HG02759 (cell line): Measurements from ENCODE around the gene GPC2.
"Not testable (repeated sequence)": the region's sequence is repeated elsewhere in the genome, so short reads cannot be mapped to it uniquely, and the experiment has no call there.

ENCODE experiments used
- ATAC-seq: cut with Tn5 transposase; IDR thresholded peaks from one replicate; pipeline ENCODE4 v1.9.1; 2021; ENCODE audit warnings: mild to moderate bottlenecking, moderate library complexity; ENCODE audit not compliant: unreplicated experiment

GPC2 gene, protein sequence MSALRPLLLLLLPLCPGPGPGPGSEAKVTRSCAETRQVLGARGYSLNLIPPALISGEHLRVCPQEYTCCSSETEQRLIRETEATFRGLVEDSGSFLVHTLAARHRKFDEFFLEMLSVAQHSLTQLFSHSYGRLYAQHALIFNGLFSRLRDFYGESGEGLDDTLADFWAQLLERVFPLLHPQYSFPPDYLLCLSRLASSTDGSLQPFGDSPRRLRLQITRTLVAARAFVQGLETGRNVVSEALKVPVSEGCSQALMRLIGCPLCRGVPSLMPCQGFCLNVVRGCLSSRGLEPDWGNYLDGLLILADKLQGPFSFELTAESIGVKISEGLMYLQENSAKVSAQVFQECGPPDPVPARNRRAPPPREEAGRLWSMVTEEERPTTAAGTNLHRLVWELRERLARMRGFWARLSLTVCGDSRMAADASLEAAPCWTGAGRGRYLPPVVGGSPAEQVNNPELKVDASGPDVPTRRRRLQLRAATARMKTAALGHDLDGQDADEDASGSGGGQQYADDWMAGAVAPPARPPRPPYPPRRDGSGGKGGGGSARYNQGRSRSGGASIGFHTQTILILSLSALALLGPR

DNA sequence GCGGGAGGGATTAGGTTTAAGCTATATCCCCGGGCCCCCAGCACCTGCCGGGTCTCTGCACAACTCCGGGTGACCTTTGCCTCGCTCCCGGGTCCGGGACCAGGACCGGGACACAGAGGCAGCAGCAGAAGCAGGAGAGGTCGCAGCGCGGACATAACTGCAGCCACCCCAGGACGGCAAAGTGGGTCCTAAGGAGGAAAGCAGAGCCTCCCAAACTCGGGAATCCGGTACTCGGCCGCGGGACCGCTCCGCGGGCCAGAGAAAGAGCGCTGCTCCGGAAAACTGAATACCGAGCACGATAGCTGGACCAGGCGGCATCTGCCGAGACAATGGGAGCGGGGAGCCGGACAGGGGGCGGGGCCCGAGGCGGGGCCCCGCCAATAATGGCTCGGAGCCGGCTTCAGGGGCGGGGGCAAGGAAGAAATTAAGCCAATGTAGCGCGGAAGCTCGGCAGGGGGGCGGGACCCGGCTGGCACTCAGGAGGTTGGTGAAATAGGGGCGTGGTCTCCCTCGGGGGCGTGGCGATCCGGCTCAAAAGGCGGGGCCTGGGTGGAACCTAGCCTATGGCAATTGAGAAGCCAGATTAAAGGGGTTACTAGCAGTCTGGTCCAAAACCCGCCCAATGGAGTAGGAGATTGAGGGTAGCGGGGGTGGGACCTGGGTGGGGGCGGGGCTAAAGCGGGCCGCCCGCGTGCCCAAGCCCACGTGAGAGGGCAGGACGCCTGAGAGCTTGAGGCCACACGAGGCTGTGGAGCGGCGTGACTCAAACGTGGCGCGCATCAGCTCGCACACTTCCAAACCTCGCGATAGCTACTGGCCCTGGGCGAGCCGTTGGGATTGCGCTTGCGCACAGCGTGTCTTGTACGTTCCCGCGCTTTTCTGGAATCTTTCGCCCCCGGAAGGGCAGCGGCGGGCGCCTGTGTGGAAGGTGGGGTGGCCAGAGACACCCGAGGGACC, at the start of gene GPC2, which contains the start of gene STAG3:
Gene GPC2, minus strand, starts transcription at position 337 of the 957 bp plus-strand sequence. Its CDS starts 182 bp downstream, at position 155.
Gene STAG3, plus strand, starts transcription at position 874 of the 957 bp plus-strand sequence. CDS start 2,639 bp downstream, outside the sequence.
- peak; percentile 95 for ATAC-seq

DNA sequence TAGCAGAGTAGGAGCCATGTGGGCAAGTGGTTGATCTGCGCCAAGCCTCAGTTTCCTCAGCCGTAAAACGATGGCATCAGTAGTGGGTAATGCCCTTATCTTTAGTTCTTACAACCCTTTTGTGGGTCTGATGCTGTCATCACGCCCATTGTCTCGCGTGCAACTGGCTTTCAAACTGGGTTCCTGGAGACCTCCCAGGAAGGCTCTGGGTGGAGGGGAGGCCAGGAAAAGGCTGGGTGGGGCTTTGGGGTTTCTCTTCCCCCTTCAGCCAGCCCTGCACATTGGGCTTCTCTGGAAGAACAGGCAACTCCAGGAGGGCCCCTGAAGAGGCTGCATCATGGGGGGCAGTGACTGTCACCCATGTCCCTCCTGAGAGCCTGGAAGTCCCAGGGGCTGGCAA, 47.7 kb upstream of the GPC2 start:
- ATAC-seq = not testable (repeated sequence)

DNA sequence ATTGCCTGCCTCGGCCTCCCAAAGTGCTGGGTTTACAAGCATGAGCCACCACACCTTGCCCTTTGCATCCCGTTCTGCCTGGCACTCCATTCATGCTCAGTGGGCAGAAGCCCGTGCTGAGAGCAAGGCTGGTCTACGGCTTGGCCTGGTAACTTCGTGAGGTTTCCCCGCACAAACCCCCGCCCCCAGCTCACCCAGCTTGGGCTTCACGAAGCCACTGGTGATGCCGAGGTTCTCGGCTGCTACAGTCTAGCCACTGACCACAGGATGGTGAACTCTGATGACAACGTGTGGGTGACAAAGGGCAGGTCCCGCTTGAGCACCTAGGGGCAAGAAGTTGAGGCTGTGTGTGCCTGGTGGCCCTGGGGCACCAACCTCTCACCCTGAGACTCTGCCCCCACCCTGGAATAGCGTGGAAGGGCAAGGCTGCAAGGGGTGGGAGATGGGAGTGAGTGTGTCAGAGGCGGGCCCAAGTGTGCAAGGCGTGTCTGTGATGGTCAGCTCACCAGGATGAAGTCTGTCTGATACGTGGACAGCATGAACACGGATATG, 46.3 kb upstream of the GPC2 start:
- ATAC-seq = not testable (repeated sequence)

DNA sequence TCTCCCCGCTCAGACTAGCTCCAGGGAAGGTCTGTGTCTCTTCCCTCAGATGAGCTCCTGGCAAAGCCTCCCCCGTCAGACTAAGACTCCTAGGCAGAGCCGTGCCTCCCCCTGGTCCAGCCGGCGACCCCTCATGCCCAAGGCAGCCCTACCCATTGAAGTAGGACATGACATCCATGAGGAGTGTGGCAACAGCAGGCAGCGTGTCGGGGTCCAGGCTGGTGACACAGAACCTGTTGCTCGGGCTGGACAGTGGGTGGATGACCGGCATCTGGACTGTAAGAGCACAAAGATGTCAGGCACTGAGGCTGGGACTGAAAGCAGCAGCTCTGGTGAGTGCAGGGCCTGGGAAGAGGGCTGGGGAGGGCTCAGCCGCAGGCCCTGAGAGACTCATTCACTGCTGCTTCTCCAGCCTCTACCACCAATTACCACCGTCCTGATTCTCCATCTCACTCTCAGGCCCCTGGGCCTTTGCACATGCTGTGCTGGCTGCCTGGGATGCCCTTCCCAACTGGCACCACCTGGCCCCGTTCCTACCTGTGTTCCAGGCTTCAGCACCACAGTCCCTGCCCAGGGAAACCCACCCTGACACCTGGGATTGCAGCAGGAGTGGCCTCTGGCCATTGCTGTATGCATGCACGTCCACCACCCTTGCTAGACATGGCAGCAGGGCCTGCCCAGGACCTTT, 45.4 kb upstream of the GPC2 start:
- ATAC-seq = no peak

DNA sequence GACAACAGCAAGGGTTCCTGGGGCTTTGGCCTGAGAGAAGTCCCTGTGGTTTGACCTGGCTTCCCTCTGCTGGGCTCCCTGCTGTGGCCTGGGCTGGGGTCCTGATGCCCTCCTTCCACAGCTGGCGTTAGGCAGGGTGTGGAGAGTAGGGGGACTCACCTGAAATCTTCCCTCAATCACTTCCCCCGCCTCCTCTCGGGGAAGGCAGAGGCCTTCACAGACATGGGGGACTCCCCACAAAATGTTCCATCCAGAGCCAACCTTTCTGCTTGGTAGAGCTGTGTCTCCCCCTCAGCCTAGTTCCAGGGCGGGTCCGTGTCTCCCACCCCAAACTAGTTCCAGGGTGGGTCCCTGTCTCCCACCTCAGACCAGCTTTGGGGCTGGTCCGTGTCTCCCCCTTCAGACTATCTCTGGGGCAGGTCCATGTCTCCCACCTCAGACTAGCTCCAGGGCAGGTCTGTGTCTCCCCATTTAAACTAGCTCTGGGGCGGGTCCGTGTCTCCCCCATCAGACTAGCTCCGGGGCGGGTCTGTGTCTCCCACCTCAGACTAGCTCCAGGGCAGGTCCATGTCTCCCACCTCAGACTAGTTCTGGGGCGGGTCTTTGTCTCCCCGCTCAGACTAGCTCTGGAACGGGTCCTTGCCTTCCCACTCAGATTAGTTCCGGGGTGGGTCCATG, 44.7 kb upstream of the GPC2 start:
- no peak for ATAC-seq

DNA sequence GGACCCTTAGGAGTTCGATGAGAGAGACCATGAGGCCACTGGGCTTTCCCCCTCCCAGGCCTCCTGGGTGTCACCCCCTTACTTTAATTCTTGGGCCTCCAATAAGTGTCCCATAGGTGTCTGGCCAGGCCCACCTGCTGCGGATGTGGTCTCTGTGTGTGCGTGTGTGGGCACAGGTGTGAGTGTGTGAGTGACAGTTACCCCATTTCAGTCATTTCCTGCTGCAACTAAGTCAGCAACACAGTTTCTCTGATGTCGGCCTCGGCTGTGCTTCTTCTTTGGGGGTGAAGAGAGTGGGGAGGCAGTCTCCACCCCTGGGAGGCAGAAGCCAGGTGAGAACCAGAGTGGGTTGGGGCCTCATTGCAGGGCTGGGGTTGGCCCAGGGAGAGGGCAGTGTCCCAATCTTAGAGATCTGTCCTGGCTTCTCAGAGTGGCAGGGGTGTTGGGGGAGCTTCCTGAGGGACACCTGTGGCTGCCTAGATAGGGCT, 44.1 kb upstream of the GPC2 start:
- ATAC-seq = peak; percentile 58

DNA sequence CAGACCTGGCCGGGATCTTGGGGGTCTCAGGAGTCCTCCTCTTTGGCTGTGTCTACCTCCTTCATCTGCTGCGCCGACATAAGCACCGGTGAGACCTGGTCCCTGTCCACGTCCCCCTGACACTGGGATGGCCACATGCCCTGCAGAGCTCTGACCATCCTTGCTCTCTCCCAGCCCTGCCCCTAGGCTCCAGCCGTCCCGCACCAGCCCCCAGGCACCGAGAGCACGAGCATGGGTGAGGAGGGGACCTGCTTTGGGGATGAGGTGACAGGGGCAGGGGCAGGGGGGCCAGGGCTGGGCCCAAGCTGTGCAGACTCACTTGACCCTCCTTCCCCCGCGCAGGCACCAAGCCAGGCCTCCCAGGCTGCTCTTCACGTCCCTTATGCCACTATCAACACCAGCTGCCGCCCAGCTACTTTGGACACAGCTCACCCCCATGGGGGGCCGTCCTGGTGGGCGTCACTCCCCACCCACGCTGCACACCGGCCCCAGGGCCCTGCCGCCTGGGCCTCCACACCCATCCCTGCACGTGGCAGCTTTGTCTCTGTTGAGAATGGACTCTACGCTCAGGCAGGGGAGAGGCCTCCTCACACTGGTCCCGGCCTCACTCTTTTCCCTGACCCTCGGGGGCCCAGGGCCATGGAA, 43.5 kb upstream of the GPC2 start:
- ATAC-seq = peak; percentile 10

DNA sequence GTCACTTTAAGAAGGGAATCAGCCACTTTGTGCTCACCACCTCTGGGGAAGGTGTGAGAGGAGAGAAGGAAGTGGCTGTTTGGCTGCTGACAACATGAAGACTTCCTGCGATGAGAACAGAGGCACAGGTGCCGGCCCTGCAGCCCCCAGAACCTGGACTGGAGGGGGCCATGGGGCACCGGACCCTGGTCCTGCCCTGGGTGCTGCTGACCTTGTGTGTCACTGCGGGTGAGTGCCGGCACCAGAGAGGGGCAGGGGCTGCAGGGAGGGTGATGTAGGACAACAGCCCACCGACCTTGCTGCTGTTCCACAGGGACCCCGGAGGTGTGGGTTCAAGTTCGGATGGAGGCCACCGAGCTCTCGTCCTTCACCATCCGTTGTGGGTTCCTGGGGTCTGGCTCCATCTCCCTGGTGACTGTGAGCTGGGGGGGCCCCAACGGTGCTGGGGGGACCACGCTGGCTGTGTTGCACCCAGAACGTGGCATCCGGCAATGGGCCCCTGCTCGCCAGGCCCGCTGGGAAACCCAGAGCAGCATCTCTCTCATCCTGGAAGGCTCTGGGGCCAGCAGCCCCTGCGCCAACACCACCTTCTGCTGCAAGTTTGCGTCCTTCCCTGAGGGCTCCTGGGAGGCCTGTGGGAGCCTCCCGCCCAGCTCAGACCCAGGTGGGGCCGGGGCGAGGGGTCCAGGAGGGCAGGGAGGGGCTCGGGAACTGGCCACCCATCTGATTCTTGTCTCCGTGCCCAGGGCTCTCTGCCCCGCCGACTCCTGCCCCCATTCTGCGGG, 42.8 kb upstream of the GPC2 start, which contains the start of gene PVRIG:
Gene PVRIG, plus strand, starts transcription at position 149 of the 785 bp plus-strand sequence. Its CDS starts 22 bp downstream, at position 171.
- not testable (repeated sequence) for ATAC-seq

DNA sequence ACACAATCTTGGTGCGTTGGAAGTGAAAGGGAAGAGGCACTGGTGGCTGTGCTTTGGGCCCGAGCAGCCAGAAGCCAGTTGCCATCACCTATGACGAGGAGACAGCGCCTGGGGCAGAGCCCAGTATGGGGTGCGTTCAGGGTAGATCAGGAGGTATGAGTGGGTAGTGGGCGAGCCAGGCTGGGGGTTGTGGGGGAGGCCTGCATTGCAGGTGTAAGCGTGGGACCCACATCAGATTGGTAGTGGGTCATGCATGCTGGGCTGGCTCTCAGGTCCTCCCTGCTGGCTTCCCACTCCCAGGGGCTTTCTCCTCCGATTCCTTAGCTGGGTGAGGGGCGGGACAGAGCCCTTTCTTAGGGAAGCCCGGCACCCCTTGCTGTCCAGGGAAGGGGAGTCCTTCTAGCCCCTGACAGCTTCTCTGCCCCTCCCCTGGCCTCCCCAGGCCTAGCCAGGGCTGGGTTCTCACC, 42.1 kb upstream of the GPC2 start:
- ATAC-seq = no peak

DNA sequence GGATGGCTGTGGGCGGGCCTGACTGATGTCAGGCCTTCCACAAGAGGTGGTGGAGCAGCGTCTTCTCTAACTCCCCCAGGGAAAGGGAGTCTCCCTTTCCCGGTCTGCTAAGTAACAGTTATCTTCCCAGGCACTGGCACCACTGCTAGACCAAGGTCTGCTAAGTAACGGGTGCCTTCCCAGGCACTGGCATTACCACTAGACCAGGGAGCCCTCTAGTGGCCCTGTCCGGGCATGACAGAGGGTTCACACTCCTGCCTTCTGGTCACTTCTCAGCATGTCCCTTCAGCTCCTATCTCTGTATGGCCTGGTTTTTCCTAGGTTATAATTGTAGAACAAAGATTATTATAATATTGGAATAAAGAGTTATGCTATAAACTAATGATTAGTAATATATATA, 40.8 kb upstream of the GPC2 start:
- peak; percentile 14 for ATAC-seq

DNA sequence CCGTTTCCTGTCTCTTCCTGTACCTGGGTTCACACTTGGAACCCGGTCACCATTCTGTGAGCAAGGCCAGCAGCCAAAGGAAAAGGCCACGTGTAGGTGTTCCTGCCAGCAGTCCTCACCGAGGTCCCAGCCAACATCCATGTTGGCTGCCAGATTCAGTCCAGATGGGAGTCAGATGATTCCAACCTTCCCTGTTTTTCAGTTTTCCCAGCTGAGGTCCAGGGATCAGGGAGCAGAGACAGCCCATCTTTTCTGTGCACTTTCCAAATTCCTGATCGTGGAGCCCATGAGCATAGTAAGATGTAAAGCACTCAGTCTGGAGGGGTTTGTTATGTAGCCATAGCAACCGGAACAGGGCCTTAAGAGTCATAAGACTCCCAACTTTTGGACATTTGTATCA, 38.7 kb upstream of the GPC2 start:
- ATAC-seq = no peak

DNA sequence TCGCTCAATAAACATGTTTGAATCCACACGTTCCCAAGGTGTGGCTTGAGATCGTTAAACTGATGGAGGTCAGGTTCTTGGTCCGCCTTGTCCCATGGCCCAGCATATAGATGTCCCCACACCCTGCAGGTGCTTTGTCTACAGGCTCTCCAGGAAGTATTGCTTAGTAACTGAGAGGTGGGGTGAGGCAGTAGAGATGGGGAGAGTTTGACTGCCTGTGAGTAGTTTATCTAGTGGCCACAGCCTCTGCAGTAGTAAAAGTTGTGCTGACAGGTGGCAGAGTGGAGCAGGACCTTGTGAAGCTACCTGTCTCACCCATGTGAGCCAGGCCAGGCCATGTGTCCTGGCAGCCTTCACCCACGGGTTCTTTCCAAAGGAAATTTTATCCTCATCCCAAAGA, 37.2 kb upstream of the GPC2 start:
- ATAC-seq = not testable (repeated sequence)

DNA sequence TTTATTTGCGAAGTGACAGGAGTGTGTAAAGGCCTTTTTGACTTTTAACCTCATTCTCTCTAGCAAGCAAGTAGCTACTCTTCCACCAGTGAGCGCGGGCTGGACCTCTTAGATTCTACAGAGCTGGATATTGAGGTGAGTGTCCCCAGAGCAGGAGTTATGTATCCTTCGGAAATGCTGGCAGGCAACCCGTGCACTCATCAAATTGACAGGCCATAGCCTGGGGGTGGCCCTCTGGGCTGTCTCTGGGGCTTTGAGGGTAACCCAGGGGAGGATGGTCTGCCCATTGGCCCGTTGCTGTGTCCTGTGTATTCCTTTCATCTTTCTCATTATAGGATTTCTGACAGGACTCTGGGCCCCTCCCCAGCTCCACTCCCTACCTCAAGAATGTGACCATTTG, 36.5 kb upstream of the GPC2 start:
- no peak for ATAC-seq

DNA sequence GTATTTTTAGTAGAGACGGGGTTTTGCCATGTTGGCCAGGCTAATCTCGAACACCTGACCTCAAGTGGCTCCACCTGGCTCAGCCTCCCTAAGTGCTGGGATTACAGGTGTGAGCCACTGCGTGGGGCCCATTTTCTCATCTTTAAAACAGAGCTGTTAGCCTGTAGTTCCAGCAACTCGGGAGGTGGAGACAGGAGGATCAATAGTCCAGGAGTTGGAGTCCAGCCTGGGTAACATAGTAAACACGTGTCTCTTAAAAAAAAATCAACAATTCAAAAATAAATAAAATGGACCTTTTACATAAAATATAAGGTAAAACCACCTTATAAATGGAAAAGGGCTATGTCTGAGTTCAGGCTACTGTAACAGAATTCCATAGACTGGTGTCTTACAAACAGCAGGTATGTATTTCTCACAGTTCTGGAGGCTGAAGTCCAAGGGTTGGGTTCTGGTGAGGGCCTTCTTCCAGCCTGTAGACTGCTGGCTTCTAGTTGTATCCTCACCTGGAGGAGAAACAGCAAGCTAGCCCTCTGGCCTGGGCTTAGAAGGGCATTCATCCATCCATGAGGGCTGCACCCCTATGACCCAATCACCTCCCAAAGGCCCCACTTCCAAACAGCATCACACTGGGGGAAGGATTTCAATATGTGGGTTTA, 35.6 kb upstream of the GPC2 start:
- ATAC-seq = no peak

DNA sequence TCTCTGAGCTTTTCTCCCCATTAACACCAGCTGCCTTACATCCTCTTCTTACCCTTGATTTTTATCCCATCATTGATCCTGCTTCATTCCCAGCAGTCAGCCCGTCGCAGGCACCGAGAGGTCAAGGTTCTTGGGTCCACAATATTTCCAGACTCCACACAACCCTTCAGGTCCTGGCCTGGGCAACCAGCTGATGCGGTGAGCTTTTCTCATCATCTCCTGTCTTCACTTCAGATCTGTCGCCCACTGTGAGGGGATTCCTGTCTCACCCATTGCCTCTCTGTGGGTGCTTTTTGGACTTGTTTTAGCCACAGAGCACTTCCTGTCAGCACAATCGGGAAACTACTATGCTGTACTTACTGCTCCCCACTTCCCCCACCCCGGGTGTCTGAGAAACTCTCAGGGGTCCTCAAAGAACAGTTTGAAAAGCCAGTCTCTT, 34.2 kb upstream of the GPC2 start:
- ATAC-seq = peak; percentile 56

DNA sequence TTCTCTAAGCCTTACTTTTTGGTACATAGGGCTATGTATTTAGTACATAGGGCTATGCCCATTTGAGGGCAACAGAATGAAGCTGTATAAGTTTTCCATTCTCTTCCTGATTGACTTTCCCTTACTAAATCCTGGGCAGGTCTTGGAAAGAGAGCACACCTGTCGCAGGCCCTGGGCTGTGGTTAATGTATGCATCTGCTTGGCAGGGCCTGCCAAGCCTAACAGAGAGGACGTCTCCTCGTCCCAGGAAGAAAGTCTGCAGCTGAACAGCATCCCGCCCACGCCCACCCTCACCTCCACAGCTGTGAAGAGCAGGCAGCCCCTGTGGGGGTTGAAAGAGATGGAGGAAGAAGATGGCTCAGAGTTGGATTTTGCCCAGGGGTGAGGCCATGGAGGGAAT, 33.6 kb upstream of the GPC2 start:
- no peak for ATAC-seq

DNA sequence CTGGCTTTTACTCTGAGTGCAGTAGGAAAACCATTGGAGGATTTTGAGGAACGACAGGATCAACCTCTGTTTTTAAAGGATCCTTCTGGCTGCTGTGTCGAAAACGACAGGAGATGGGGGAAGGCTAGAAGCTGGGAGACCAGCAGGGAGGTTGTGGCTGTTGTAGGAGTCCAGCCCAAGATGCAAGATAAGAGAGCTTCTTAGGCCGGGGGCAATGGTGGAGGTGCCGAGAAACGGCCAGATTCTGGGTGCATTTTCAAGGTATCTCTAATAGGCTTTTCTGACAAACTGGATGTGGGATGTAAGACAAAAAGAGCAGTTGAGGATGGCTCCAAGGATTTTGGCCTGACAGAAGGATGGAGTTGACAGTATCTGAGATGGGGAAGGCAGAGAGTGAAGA, 32.3 kb upstream of the GPC2 start:
- no peak for ATAC-seq
